Activated naive CD8-positive, alpha-beta T cell treated with anti-CD3 and anti-CD28 coated beads for 36 hours (primary cell): ENCODE results near the gene BCR. TPM values are rescaled to one million over a fixed set of nuclear protein-coding genes. Genes with fewer than 3 reads are reported as not detected.

Source experiments
- DNase-seq: peaks from one replicate; pipeline ENCODE4 v3.0.0; 2021
- H3K27ac Mint-ChIP-seq: one replicate; pipeline ENCODE4 v1.8.0; 2022; ENCODE audit warnings: mild to moderate bottlenecking, moderate library complexity, mixed read lengths
- H3K27me3 Mint-ChIP-seq: one replicate; pipeline ENCODE4 v1.8.0; 2022; ENCODE audit warnings: mild to moderate bottlenecking, mixed read lengths
- H3K36me3 Mint-ChIP-seq: one replicate; pipeline ENCODE4 v1.8.0; 2021; ENCODE audit warnings: mild to moderate bottlenecking, mixed read lengths
- H3K4me1 Mint-ChIP-seq: one replicate; pipeline ENCODE4 v1.8.0; 2021; ENCODE audit warnings: mixed read lengths
- H3K4me3 Mint-ChIP-seq: one replicate; pipeline ENCODE4 v1.8.0; 2022; ENCODE audit warnings: mild to moderate bottlenecking, moderate library complexity, mixed read lengths
- H3K9me3 Mint-ChIP-seq: one replicate; pipeline ENCODE4 v1.8.0; 2022; ENCODE audit warnings: mixed read lengths
- total RNA-seq, 2 experiments: library from RNA; stranded (reverse); gene quantifications; one replicate each; pipeline ENCODE4 v1.2.3, GENCODE V29; 2021

Gene BCR
- total RNA-seq, 2 experiments from 2014 or later, result 28.3 to 32.0 TPM

DNA sequence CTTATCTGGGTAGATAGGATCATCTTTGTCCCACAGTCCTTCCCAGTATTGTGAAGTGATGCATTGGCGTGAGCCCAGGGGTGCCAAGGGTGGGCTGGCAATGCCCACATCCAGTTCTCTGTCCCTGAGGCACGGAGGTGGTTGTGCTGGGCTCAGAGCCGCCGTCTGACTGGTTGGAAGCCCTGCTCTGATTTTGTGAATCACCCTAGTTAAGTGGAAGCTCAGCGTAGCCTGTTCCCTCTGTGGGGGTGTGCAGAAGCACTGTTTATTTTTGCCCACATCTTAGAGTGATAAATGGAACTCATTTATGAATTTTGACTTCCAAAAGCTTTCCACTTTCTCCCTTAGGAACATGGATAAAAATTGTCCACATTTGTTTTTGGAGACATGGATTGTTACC is 13.6 kb downstream of the BCR start:
- H3K36me3 Mint-ChIP-seq, result no peaks in the 10 kb centered on the region
- no peaks in the 10 kb centered on the region for H3K27me3 Mint-ChIP-seq
- no peaks in the 10 kb centered on the region for H3K9me3 Mint-ChIP-seq
- H3K27ac Mint-ChIP-seq, result no peak overlapping the region
- H3K4me3 Mint-ChIP-seq, result no peak overlapping the region
- peaks cover 5% of the 10 kb centered on the region for H3K4me1 Mint-ChIP-seq
- DNase-seq, result no peak

DNA sequence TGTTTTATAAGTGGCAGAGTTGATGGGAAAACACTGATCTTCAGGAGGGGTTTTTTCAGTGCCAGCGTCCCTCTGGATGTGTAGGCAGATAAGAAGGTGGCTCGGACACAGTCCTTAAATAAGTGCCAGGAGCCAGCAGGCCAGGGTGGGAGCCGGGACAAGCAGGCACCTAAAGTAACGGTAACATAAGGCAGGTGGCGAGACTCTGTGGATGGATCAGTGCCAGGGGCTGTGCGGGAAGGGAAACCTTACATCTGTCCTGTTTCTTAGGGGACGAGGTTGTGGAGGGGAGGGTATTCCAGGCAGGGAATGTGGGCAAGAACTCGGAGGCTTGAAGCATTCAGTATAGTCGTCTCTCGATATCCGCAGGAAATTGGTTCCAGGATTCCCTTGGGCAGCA is 15.9 kb downstream of the BCR start:
- no peak for DNase-seq
- Mint-ChIP-seq H3K27ac (no peak overlapping the region), H3K9me3 (no peaks in the 10 kb centered on the region), H3K27me3 (no peaks in the 10 kb centered on the region), H3K4me1 (peaks cover 8% of the 10 kb centered on the region), H3K4me3 (no peak overlapping the region), H3K36me3 (no peaks in the 10 kb centered on the region)

DNA sequence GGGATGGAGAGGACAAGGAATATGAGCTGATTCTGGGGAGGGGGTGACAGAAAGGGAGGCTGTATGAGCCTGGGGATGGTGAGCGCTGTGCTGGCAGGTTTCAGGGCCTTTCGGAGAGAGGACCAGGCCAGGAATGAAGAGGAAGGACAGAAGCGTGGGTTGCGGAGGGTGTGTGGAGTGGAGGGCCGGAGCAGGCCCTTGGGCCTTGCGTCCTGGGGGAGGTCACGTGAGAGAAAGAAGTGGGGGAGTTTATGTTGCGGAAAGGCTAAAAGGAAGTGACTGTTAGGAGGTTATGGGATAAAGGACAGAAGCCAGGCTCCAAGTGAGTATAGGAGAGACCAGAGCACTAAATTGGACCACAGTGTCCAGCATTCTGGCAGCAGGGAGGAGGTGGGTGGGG is 17.5 kb downstream of the BCR start:
- H3K4me3 Mint-ChIP-seq, result no peak overlapping the region
- DNase-seq, result no peak

DNA sequence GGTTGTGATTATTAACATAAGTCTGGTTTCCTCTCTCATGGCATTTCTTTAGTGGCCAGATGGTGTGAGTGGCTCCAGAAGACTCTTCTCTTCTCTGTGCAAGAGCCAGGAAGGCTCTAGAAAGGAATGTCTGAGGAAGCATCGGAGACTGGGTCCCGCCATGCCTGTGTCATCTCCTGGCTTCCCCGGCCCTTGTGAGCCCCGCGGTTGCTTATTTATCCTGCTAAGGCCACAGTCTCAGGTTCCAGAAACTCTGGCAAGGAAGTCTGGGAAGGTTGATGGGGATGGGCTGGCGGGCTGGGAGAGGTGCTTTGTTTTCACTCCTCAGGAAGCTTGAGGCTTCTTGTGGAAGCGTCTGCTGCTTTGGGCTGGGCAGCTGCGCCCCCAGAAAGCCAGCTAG is 18.9 kb downstream of the BCR start:
- H3K27ac Mint-ChIP-seq, result no peak overlapping the region
- peaks cover 10% of the 10 kb centered on the region for H3K4me1 Mint-ChIP-seq
- no peak for DNase-seq
- H3K4me3 Mint-ChIP-seq, result no peak overlapping the region
- H3K9me3 Mint-ChIP-seq, result no peaks in the 10 kb centered on the region
- H3K36me3 Mint-ChIP-seq, result peaks cover 2% of the 10 kb centered on the region
- H3K27me3 Mint-ChIP-seq, result no peaks in the 10 kb centered on the region

More for the DNA sequence above, 17.5 kb downstream of the BCR start:
- H3K27me3 Mint-ChIP-seq, result no peaks in the 10 kb centered on the region
- peaks cover 9% of the 10 kb centered on the region for H3K4me1 Mint-ChIP-seq
- H3K9me3 Mint-ChIP-seq, result no peaks in the 10 kb centered on the region
- H3K36me3 Mint-ChIP-seq, result no peaks in the 10 kb centered on the region
- peak overlapping the region; percentile 45 for H3K27ac Mint-ChIP-seq

DNA sequence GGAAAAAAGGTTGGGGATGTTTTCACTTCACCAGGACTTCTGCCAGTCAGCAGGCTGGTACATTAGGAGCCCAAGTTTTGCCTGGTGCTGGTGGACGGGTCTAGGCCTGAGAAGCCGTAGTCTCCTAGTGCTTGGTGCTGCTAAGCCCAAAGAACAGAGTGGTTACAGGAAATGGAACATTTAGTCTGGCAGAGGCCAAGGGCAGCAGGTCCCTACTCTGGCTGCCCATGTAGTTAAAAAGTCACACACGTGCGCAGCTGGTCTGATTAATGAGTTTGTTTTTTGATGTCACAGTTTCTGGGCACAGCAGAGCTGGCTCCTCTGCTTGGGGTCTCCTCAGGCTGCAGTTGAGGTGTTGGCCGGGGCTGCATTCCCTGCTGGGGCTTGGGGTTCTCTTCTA is 20.6 kb downstream of the BCR start:
- Mint-ChIP-seq H3K27ac (no peak overlapping the region), H3K9me3 (no peaks in the 10 kb centered on the region), H3K36me3 (peaks cover 2% of the 10 kb centered on the region)

DNA sequence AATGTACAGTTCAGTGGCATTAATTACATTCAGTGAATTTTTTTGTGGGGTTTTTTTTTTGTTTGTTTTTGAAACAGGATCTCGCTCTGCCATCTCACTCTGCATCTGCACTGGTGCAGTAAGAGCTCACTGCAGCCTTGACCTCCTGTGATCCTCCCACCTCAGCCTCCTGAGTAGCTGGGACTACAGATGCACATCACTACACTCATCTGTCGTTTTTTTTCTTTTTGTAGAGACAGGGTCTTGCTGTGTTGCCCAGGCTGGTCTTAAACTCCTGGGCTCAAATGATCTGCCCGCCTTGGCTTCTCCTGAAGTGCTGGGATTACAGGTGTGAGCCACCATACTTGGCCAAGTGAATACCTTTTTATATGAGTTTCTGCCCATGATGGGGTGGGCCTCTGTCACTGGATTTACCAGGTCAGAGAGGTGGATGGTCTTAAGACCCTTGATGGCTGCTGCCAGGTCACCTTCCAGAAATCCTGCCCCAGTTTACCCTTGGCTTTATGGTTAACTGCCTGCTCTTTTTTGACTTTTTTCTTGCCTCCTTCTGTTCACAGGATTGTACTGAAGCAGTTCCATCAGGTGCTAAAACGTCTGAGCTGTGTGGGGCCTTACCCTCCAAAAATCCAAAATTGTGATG is 22.6 kb downstream of the BCR start:
- H3K9me3 Mint-ChIP-seq, result no peaks in the 10 kb centered on the region
- H3K4me3 Mint-ChIP-seq, result no peak overlapping the region
- no peaks in the 10 kb centered on the region for H3K27me3 Mint-ChIP-seq
- H3K36me3 Mint-ChIP-seq, result peaks cover 6% of the 10 kb centered on the region
- H3K27ac Mint-ChIP-seq, result peak overlapping the region; percentile 34
- H3K4me1 Mint-ChIP-seq, result peaks cover 10% of the 10 kb centered on the region
- no peak for DNase-seq

More for the DNA sequence above, 20.6 kb downstream of the BCR start:
- DNase-seq, result no peak
- no peak overlapping the region for H3K4me3 Mint-ChIP-seq
- H3K27me3 Mint-ChIP-seq, result no peaks in the 10 kb centered on the region
- H3K4me1 Mint-ChIP-seq, result peaks cover 10% of the 10 kb centered on the region

DNA sequence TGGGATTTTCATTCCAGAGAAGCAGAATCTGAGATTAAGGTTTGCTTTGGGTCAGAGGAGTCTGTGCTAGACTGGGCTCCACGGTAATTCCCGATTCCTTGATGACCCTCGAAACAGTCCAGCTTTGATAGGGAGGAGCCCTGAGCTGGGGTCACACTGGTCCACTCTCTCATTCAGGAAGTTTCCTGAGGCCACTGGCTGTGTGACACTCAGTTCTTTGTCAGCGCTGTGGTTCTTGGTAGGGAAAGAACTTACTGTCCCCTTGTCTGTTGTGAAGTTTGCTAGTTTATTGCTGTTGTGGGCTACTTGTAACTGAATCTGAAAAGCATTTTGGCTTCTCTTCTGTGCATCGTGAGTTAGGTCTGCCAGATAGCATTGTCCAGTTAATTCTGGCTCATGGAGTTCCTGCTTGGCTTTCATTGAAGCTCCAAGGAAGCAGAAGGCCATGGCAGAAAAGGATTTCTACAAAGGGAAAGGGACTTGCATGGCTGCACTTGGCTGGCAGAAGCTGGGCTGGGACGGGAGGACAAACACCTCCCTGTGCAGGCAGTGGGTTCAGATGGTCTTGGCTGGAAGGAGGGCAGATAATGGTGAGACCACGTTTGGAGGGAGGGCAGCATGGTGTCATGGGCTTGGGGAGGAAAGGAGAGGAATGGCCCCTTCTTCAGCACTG is 23.3 kb downstream of the BCR start:
- no peak for DNase-seq
- Mint-ChIP-seq H3K9me3 (no peaks in the 10 kb centered on the region), H3K4me1 (peaks cover 9% of the 10 kb centered on the region), H3K36me3 (peaks cover 6% of the 10 kb centered on the region), H3K27me3 (no peaks in the 10 kb centered on the region), H3K4me3 (no peak overlapping the region), H3K27ac (peak overlapping the region; percentile 34)

DNA sequence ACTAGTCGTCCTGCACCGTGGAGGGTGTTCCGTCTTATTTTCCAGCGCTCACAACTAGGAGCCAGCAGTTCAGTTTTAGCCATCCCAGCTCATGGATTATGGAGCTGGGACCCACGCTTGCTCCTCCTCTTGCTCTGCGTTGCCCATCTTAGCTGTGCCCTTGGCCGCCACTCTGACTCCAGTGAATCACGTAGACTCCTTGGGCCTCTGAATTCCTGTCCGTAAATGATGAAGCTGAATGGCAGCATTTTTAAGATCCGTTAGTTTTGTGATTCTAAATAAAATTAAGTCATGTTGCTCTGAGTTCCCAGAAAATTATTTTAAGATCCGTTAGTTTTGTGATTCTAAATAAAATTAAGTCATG is 23.8 kb downstream of the BCR start:
- Mint-ChIP-seq H3K27ac (no peak overlapping the region), H3K4me1 (peaks cover 8% of the 10 kb centered on the region), H3K9me3 (no peaks in the 10 kb centered on the region), H3K4me3 (no peak overlapping the region), H3K36me3 (peaks cover 6% of the 10 kb centered on the region), H3K27me3 (no peaks in the 10 kb centered on the region)
- DNase-seq, result no peak

DNA sequence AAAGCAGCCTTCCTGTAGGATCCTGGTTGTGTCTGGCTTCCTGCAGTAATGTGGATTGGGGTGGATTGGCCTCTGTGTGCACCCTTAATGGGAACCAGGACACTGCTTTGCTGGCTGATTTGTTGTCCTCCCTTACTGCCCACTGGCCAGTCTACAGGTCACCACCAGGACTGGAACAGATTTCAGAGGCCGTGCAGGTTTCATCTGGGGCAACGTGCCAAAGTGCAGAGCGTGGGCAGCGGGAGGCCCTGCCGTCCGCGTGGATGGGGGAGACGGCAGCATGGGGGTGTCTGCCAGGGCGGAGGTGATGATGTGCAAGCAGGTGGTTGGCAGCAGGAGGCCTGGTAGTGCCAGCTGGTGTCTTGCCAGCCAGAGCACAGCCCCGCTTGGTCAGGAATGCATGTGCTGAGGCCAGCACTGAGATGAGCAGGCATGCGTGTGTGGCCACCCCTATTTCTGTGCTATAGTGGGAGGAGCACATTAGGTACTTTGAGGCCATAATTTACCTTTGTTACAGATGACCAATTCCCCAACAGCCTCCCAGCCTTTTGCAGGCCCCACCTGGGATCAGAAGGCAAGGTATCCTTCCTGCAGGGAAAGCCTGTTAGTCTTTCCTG is 24.3 kb downstream of the BCR start:
- no peak overlapping the region for H3K4me3 Mint-ChIP-seq
- peaks cover 7% of the 10 kb centered on the region for H3K4me1 Mint-ChIP-seq
- no peak overlapping the region for H3K27ac Mint-ChIP-seq
- H3K27me3 Mint-ChIP-seq, result no peaks in the 10 kb centered on the region
- H3K9me3 Mint-ChIP-seq, result no peaks in the 10 kb centered on the region
- no peak for DNase-seq
- H3K36me3 Mint-ChIP-seq, result peaks cover 6% of the 10 kb centered on the region

DNA sequence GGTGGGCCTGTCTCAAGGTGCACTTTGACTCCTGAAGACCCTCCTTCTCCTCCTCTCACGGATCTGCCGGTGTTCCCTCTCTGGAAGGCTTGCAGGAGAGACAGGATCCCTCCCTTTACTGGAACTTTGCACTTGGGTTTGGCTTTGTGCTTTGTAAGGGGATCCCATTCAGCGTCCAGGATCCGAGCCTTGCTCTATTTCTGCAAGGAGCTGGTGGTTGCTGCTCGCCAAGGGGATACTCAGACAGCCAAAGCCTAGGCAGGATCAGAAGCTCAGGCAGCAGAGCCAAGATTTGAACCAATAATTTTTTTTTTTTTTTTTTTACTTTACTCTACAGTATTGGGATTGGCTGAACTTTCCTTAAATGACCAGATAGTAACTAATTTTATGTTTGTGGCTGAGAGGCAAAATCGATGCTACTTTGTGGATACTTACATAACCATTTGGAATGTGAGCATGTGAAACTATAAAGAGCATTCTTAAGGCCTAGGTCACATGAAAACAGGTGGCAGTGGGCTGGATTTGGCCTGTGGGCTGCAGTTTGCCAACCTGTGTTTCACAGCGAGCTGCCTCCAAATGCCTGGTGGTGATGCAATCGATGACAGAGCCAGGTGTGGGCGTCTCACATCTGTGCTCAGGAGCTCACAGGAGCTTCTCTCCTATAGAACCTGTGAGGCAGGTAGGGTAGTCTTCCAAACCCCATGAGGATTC is 25.2 kb downstream of the BCR start:
- Mint-ChIP-seq H3K27me3 (no peaks in the 10 kb centered on the region), H3K4me1 (peaks cover 7% of the 10 kb centered on the region), H3K4me3 (no peak overlapping the region), H3K27ac (no peak overlapping the region), H3K9me3 (no peaks in the 10 kb centered on the region), H3K36me3 (peaks cover 6% of the 10 kb centered on the region)
- DNase-seq, result no peak

DNA sequence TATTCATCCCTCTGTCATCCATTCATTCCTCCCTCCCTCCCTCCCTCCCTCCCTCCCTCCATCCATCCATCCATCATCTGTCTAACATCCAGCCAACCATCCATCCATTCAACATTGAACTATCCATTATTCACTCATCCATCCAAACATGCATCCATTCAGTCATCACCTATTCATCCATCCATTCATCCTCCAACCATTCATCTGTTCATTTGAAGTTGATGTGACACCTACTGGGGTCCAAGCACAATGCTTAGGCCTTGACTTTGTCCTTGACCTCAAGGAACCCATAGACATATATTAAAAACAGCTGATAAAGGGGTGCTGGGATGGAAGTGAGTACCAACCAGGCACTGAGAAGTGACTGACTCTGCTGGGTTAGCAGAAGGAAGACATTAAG is 26.6 kb downstream of the BCR start:
- no peaks in the 10 kb centered on the region for H3K9me3 Mint-ChIP-seq
- H3K4me1 Mint-ChIP-seq, result peaks cover 4% of the 10 kb centered on the region
- no peaks in the 10 kb centered on the region for H3K27me3 Mint-ChIP-seq
- H3K27ac Mint-ChIP-seq, result no peak overlapping the region
- H3K4me3 Mint-ChIP-seq, result no peak overlapping the region
- DNase-seq, result no peak
- peaks cover 6% of the 10 kb centered on the region for H3K36me3 Mint-ChIP-seq

DNA sequence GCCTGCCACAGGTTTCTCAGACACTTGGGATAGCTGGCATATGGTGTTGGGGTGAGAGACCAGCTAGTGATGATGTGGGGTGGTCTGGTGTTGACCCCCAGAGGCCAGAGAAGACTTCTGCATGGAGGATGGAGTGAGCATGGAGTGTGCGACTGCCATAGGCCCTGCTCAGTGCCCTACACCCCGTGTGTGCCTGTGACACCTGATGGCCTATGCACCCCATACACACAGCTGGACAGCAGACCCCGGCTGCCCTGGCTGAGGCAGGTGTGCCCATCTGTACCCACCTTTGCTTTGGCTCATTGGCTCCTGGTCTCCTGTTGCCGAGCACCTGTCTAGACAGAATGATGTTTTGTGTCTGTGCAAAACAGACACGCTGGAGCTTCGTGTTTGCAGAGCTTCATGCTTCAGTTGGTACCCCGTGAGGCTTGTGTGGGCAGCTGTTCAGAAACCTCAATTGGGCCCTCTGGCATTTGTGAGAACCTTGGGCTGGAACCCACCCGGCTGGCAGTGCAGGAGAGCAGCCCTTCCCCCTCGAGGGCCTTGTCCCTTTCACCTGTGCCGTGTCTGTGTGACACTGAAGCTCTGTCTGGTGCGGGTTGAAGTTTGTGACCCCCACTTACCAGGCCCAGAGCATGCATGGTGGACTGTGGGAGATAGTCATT is 27.6 kb downstream of the BCR start:
- H3K9me3 Mint-ChIP-seq, result no peaks in the 10 kb centered on the region
- no peak for DNase-seq
- H3K4me3 Mint-ChIP-seq, result no peak overlapping the region
- peaks cover 2% of the 10 kb centered on the region for H3K4me1 Mint-ChIP-seq
- H3K36me3 Mint-ChIP-seq, result peaks cover 6% of the 10 kb centered on the region
- H3K27me3 Mint-ChIP-seq, result no peaks in the 10 kb centered on the region
- no peak overlapping the region for H3K27ac Mint-ChIP-seq

DNA sequence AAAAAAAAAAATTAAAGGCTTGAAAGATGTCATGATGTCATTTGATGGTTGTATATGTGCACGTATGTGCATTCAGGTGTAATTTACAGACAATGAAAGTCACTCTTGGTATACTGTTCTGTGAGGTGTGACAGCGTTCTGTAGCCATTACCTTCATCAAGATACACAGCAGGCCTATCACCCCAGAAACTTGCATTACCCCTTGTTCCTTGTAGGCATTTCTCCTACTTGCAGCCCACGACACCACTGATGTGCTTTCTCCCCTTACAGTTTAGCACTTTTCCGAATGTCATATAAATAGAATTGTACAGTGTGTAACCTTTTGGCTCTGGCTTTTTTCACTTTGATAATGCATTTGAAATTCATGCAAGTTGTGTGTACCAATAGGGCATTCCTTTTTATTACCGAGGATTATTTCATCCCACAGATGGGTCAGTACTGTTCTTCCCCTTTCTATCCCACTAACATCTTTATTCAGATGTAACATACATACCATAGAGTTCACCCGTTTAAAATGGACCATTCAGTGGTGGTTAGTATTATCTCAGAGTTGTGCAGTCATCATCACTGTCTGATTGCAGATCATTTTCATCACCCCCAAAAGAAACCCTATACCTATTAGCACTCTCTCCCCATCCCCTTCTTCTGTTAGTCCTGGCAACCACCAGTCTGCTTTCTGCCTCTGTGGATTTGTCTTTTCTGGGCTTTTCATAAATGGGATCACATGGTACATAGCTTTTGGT is 30.3 kb downstream of the BCR start:
- no peak for DNase-seq
- Mint-ChIP-seq H3K27ac (no peak overlapping the region), H3K4me3 (no peak overlapping the region), H3K4me1 (peaks cover 12% of the 10 kb centered on the region), H3K9me3 (no peaks in the 10 kb centered on the region), H3K36me3 (peaks cover 7% of the 10 kb centered on the region), H3K27me3 (no peaks in the 10 kb centered on the region)

DNA sequence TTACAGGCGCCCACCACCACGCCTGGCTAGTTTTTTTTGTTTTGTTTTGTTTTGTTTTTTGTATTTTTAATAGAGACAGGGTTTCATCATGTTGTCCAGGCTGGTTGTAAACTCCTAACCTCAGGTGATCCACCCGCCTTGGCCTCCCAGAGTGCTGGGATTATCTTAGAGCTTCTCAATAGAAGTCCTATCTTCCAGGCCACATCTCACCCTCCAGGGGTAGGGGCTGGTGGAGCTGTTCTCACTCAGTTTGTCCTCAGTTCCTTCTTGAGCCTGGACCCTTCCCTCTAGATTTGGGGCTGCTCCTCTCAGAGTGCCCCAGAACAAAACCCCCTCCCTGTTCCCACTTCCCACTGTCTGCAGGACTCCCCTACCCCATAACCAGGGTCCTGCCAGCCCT is 31.3 kb downstream of the BCR start:
- peaks cover 6% of the 10 kb centered on the region for H3K36me3 Mint-ChIP-seq
- DNase-seq, result no peak
- H3K9me3 Mint-ChIP-seq, result no peaks in the 10 kb centered on the region
- no peaks in the 10 kb centered on the region for H3K27me3 Mint-ChIP-seq
- no peak overlapping the region for H3K4me3 Mint-ChIP-seq
- H3K4me1 Mint-ChIP-seq, result peaks cover 22% of the 10 kb centered on the region
- H3K27ac Mint-ChIP-seq, result no peak overlapping the region
